ENCODE measurements around the gene DNAJC4.

DNAJC4 gene

DNA sequence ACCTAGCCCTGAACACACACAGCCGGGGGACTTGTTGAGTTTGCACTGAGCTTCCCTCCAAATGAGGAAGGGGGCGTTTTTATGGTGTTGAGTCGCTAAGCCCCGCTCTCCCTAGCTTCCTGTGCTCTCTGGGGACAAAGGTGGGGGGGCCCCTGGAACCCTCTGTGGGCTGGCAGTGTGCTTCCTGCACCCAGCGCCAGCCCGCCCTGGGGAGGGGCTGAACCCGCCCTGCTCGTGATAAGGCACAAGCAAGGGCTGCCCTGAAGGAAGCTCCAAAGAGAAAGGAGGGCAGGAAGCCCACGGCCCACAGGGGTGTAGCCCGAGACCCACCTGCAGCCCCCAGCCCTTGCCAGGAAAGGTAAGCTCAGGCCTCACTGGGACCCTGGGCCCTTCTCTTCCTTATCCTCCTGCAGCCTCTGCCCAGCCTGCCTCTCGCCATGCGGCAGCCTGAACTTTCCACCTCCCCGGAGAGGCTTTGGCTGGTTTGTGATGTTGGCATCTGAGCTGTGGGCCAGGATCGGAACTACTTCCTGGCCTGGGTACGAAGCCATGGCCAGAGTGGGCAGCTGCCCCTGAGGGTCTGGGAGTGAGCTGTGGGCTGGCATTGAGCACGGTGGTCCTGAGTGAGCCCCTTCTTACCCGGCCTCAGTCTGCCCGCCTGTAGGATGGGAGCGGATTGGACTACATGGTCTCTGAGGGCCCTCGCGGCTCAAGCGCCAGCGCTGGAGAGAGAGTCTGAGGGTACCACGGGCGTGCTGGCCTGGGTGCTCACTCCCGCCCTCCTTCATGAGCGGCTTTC is 23.7 kb upstream of the DNAJC4 start, which contains the start of gene FERMT3:
Gene FERMT3 (plus strand): TSS at position 265 of the 799 bp plus-strand sequence. CDS start 644 bp downstream, outside the sequence.
- Histone ChIP-seq H3K36me3 (ENCODE audit: insufficient read depth, low read length) (peaks cover 67% of the 10 kb centered on the region), H3K9ac (ENCODE audit: low read length) (peak within 1 kb of the TSS; percentile 80), H3K27me3 (ENCODE audit: insufficient read depth, low read length) (no peaks in the 10 kb centered on the region), H3F3A (ENCODE audit: insufficient read depth, low read length) (no peaks in the 10 kb centered on the region), H3K27ac (ENCODE audit: low read depth, low read length, poor library complexity, severe bottlenecking) (peak within 1 kb of the TSS; percentile 82), H3K4me3 (ENCODE audit: low read depth, low read length, poor library complexity, severe bottlenecking) (peak within 1 kb of the TSS; percentile 66), H4K20me1 (ENCODE audit: insufficient read depth, low read length) (no peaks in the 10 kb centered on the region), H3K4me1 (ENCODE audit: insufficient read depth, low read length, severe bottlenecking) (peaks cover 41% of the 10 kb centered on the region), H3K4me2 (ENCODE audit: low read length) (peak within 1 kb of the TSS; percentile 90), H3K9me2 (ENCODE audit: low read depth, low read length) (no peaks in the 10 kb centered on the region), H2AFZ (ENCODE audit: low read length) (no peak within 1 kb of the TSS), H3K9me3 (ENCODE audit: low read length) (no peaks in the 10 kb centered on the region), H3K79me2 (ENCODE audit: insufficient read depth, low read length) (no peaks in the 10 kb centered on the region)
- no peak for TF ChIP-seq EZH2 (IDR thresholded peaks at IDR 0.05; ENCODE audit: borderline replicate concordance, low read length)
- TF ChIP-seq, protein P1, sequence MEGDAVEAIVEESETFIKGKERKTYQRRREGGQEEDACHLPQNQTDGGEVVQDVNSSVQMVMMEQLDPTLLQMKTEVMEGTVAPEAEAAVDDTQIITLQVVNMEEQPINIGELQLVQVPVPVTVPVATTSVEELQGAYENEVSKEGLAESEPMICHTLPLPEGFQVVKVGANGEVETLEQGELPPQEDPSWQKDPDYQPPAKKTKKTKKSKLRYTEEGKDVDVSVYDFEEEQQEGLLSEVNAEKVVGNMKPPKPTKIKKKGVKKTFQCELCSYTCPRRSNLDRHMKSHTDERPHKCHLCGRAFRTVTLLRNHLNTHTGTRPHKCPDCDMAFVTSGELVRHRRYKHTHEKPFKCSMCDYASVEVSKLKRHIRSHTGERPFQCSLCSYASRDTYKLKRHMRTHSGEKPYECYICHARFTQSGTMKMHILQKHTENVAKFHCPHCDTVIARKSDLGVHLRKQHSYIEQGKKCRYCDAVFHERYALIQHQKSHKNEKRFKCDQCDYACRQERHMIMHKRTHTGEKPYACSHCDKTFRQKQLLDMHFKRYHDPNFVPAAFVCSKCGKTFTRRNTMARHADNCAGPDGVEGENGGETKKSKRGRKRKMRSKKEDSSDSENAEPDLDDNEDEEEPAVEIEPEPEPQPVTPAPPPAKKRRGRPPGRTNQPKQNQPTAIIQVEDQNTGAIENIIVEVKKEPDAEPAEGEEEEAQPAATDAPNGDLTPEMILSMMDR (IDR thresholded peaks at IDR 0.05; ENCODE audit: low read length) = no peak

- H2AFZ ChIP-seq (ENCODE audit: low read length) = no peak overlapping the region
- H3K27ac ChIP-seq (ENCODE audit: low read depth, low read length, poor library complexity, severe bottlenecking) = peak overlapping the region; percentile 82
- H3K4me2 ChIP-seq (ENCODE audit: low read length) = peak overlapping the region; percentile 90
Observed at GRCh38 chr11:64207256-64208085, 22.9 kb upstream of the DNAJC4 start.

GRCh38 chr11:64208086-64208795 is 22.1 kb upstream of the DNAJC4 start:
- H3K4me2 ChIP-seq (ENCODE audit: low read length) = peak overlapping the region; percentile 90
- H3K9ac ChIP-seq (ENCODE audit: low read length) = peak overlapping the region; percentile 80
- TF ChIP-seq, protein P1 (IDR thresholded peaks at IDR 0.05; ENCODE audit: low read length) = no peak
- TF ChIP-seq EZH2 (IDR thresholded peaks at IDR 0.05; ENCODE audit: borderline replicate concordance, low read length) = no peak
- H3K27ac ChIP-seq (ENCODE audit: low read depth, low read length, poor library complexity, severe bottlenecking) = peak overlapping the region; percentile 82
- H3K79me2 ChIP-seq (ENCODE audit: insufficient read depth, low read length) = no peaks in the 10 kb centered on the region
- peaks cover 61% of the 10 kb centered on the region for H3K36me3 ChIP-seq (ENCODE audit: insufficient read depth, low read length)
- H3K27me3 ChIP-seq (ENCODE audit: insufficient read depth, low read length) = no peaks in the 10 kb centered on the region
- no peak overlapping the region for H2AFZ ChIP-seq (ENCODE audit: low read length)
- H3K9me2 ChIP-seq (ENCODE audit: low read depth, low read length) = no peaks in the 10 kb centered on the region
- peaks cover 41% of the 10 kb centered on the region for H3K4me1 ChIP-seq (ENCODE audit: insufficient read depth, low read length, severe bottlenecking)
- peak overlapping the region; percentile 66 for H3K4me3 ChIP-seq (ENCODE audit: low read depth, low read length, poor library complexity, severe bottlenecking)
- no peaks in the 10 kb centered on the region for H3F3A ChIP-seq (ENCODE audit: insufficient read depth, low read length)
- H4K20me1 ChIP-seq (ENCODE audit: insufficient read depth, low read length) = no peaks in the 10 kb centered on the region
- H3K9me3 ChIP-seq (ENCODE audit: low read length) = no peaks in the 10 kb centered on the region

More at GRCh38 chr11:64207256-64208085, 22.9 kb upstream of the DNAJC4 start:
- Histone ChIP-seq H3K4me1 (ENCODE audit: insufficient read depth, low read length, severe bottlenecking) (peaks cover 41% of the 10 kb centered on the region), H3K4me3 (ENCODE audit: low read depth, low read length, poor library complexity, severe bottlenecking) (peak overlapping the region; percentile 66), H3K36me3 (ENCODE audit: insufficient read depth, low read length) (peaks cover 67% of the 10 kb centered on the region), H3K27me3 (ENCODE audit: insufficient read depth, low read length) (no peaks in the 10 kb centered on the region), H4K20me1 (ENCODE audit: insufficient read depth, low read length) (no peaks in the 10 kb centered on the region), H3K79me2 (ENCODE audit: insufficient read depth, low read length) (no peaks in the 10 kb centered on the region), H3F3A (ENCODE audit: insufficient read depth, low read length) (no peaks in the 10 kb centered on the region), H3K9me3 (ENCODE audit: low read length) (no peaks in the 10 kb centered on the region), H3K9me2 (ENCODE audit: low read depth, low read length) (no peaks in the 10 kb centered on the region), H3K9ac (ENCODE audit: low read length) (peak overlapping the region; percentile 80)
- TF ChIP-seq, protein P1 (IDR thresholded peaks at IDR 0.05; ENCODE audit: low read length) = no peak
- no peak for TF ChIP-seq EZH2 (IDR thresholded peaks at IDR 0.05; ENCODE audit: borderline replicate concordance, low read length)

Measured in OCI-LY1 (cell line).